HT-29 (cell line): ENCODE results near the gene NPNT. TPM values are rescaled to one million over a fixed set of nuclear protein-coding genes. Genes with fewer than 3 reads are reported as not detected.

Source experiments
- total RNA-seq: library from RNA; depleted of rRNA; stranded (reverse); fragments of >200 nt; shearing (Covaris generic); gene quantifications from 2 replicates; pipeline ENCODE4 v1.2.3, GENCODE V29; 2014; rRNA removed

NPNT gene
- total RNA-seq, 1 experiment from 2014 or later: 25.7 TPM

Other genes with a start within 250 kb of the NPNT start
- 8.2 and 11.8 TPM in 2 replicates for gene INTS12, start 186.8 kb upstream of the NPNT start, total RNA-seq
- 12.0 and 25.4 TPM in 2 replicates for gene GSTCD, start 186.7 kb upstream of the NPNT start, total RNA-seq